Activated CD4-positive, alpha-beta T cell treated with anti-CD3 and anti-CD28 coated beads, Interleukin-2, amount 10 ng/mL, durations not matched to agents 7 days and 5 days (primary cell): Measurements from ENCODE around the gene COL6A3. TPM values are rescaled to one million over a fixed set of nuclear protein-coding genes. Genes with fewer than 3 reads are reported as not detected.
"Not testable (repeated sequence)": the region's sequence is repeated elsewhere in the genome, so short reads cannot be mapped to it uniquely, and the experiment has no call there.

ENCODE experiments used
- CTCF ChIA-PET: fragments of 350-600 bp; sonication (Branson Sonifier 250); formaldehyde crosslinking; loops from one replicate; lab custom pipeline; 2021; ENCODE audit warnings: antibody characterized with exemption; lab: Charles Lee
- POLR2A ChIA-PET: fragments of 350-600 bp; sonication (Branson Sonifier 250); formaldehyde crosslinking; loops from one replicate; lab custom pipeline; 2021; ENCODE audit warnings: antibody characterized with exemption; lab: Charles Lee
- DNase-seq: peaks from one replicate; pipeline ENCODE4 v3.0.0-alpha.2; 2020
- H3K27ac Mint-ChIP-seq: one replicate; pipeline ENCODE4 v1.8.0; 2021; ENCODE audit warnings: mild to moderate bottlenecking, moderate library complexity, mixed read lengths
- H3K27me3 Mint-ChIP-seq: one replicate; pipeline ENCODE4 v1.8.0; 2021; ENCODE audit warnings: mixed read lengths
- H3K36me3 Mint-ChIP-seq: one replicate; pipeline ENCODE4 v1.8.0; 2021; ENCODE audit warnings: low read depth, mixed read lengths
- H3K4me1 Mint-ChIP-seq: one replicate; pipeline ENCODE4 v1.8.0; 2021; ENCODE audit warnings: mixed read lengths
- H3K4me3 Mint-ChIP-seq: one replicate; pipeline ENCODE4 v1.8.0; 2021; ENCODE audit warnings: mild to moderate bottlenecking, moderate library complexity, mixed read lengths
- H3K9me3 Mint-ChIP-seq: one replicate; pipeline ENCODE4 v1.8.0; 2021; ENCODE audit warnings: mixed read lengths
- total RNA-seq, 2 experiments: library from RNA; stranded (reverse); gene quantifications; one replicate each; pipeline ENCODE4 v1.2.3, GENCODE V29; 2021

COL6A3 gene
- total RNA-seq, 2 experiments from 2014 or later = 0.87 to 0.92 TPM

- H3K9me3 Mint-ChIP-seq = no peaks in the 10 kb centered on the region
- no peak for DNase-seq
- peaks cover 4% of the 10 kb centered on the region for H3K36me3 Mint-ChIP-seq
- peaks cover 4% of the 10 kb centered on the region for H3K27me3 Mint-ChIP-seq
- no peak overlapping the region for H3K27ac Mint-ChIP-seq
- peaks cover 76% of the 10 kb centered on the region for H3K4me1 Mint-ChIP-seq
- ChIA-PET POLR2A (no interaction called here), CTCF (interaction anchor here (0.6 to 1.8 kb wide), 4 partner anchors 44 to 261 kb away, joined by 3 to 6 read pairs (median 3); no protein-coding TSS in a partner anchor)
- no peak overlapping the region for H3K4me3 Mint-ChIP-seq
Observed at GRCh38 chr2:237426517-237426916, 12.6 kb upstream of the COL6A3 start.

DNA sequence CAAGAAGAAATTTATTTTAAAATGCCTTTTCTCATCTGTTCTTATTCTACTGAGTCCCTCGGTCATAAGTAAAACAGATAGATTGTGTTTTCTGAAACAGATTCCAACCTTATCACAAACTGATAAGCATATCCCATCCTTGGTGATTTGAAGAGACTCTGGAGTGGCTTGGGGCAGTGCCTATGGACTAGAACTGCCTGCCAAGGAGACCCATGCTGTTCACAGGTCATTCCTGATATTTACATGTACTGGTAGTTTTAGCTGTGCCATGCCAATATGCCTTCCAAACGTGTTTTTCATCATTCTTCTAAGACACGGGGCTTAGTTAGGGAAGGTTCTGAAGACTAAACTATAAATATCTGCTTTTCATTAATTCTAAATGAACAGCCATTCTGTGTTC, 11.4 kb upstream of the COL6A3 start:
- CTCF ChIA-PET = no interaction called here
- no peaks in the 10 kb centered on the region for H3K9me3 Mint-ChIP-seq
- H3K36me3 Mint-ChIP-seq = peaks cover 2% of the 10 kb centered on the region

GRCh38 chr2:237424544-237424943, 10.6 kb upstream of the COL6A3 start:
- Mint-ChIP-seq H3K4me1 (peaks cover 63% of the 10 kb centered on the region), H3K36me3 (peaks cover 2% of the 10 kb centered on the region), H3K27me3 (peaks cover 4% of the 10 kb centered on the region), H3K27ac (no peak overlapping the region), H3K9me3 (no peaks in the 10 kb centered on the region), H3K4me3 (no peak overlapping the region)
- DNase-seq = no peak
- CTCF ChIA-PET = no interaction called here
- POLR2A ChIA-PET = no interaction called here

More for the DNA sequence above, 11.4 kb upstream of the COL6A3 start:
- POLR2A ChIA-PET = no interaction called here
- no peak for DNase-seq
- Mint-ChIP-seq H3K4me3 (no peak overlapping the region), H3K4me1 (peaks cover 71% of the 10 kb centered on the region), H3K27me3 (peaks cover 4% of the 10 kb centered on the region), H3K27ac (no peak overlapping the region)

DNA sequence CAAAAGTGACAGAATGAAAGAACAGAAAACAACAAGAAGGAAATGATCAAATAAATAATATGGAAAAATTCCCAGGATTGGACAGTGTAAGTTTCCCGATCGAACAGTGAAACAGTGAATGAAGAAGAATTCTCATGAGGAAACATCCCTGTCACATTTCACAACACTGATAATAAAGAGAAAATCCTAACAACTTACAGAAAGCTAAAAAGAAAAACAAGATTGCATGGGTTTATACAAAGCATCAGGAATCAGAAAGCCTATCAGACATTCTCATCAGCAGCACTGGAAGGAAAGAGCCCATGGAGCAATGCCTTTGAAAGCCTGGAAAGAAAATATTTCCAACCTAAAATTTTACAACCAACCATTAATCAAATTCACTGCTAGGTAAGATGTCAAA, 9.9 kb upstream of the COL6A3 start:
- CTCF ChIA-PET = no interaction called here
- H3K36me3 Mint-ChIP-seq = peaks cover 2% of the 10 kb centered on the region
- no peak overlapping the region for H3K27ac Mint-ChIP-seq
- DNase-seq = no peak
- H3K4me3 Mint-ChIP-seq = no peak overlapping the region
- POLR2A ChIA-PET = no interaction called here
- H3K27me3 Mint-ChIP-seq = peaks cover 4% of the 10 kb centered on the region
- H3K9me3 Mint-ChIP-seq = no peaks in the 10 kb centered on the region
- H3K4me1 Mint-ChIP-seq = peaks cover 56% of the 10 kb centered on the region

GRCh38 chr2:237422309-237422708, 8.3 kb upstream of the COL6A3 start:
- ChIA-PET POLR2A (no interaction called here), CTCF (interaction anchor here (0.6 to 6.1 kb wide), 18 partner anchors 8 to 911 kb away, joined by 3 to 56 read pairs (median 8); no protein-coding TSS in a partner anchor)
- Mint-ChIP-seq H3K27me3 (peaks cover 4% of the 10 kb centered on the region), H3K9me3 (no peaks in the 10 kb centered on the region), H3K4me1 (peaks cover 41% of the 10 kb centered on the region), H3K27ac (peak overlapping the region; percentile 14), H3K36me3 (peaks cover 2% of the 10 kb centered on the region), H3K4me3 (no peak overlapping the region)
- no peak for DNase-seq

DNA sequence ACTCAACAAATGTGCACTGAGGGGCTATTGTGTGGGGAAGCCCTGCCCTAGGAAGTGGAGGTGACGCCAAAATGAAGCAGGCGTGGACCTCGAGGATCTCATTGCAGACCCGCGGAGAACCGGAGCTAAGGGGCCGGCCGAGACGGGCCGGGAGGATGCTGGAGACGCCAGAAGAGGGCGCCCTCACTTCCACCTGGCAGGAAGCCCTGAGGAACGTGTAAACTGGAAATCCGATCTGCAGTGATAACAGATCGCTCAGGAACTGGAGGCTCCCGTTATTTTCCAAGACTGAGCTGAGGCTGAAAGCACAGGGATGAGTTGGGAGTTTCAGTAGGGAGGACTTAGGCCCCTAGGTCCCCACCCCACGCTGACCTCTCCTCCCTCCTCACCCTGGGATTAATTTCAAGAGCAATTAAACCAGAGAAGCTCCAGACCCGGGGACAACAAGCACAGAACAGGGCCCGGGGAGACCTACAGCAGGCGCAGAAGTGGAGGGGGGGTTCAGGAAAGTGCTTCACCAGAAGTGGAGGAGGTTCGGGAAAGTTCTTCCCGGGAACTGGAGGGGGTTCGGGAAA, 7.7 kb upstream of the COL6A3 start:
- Mint-ChIP-seq H3K27ac (peak overlapping the region; percentile 16), H3K36me3 (peaks cover under 1% of the 10 kb centered on the region), H3K4me1 (peaks cover 36% of the 10 kb centered on the region), H3K4me3 (peak overlapping the region; percentile 40), H3K27me3 (peaks cover 4% of the 10 kb centered on the region), H3K9me3 (no peaks in the 10 kb centered on the region)
- CTCF ChIA-PET = interaction anchor here (0.5 to 6.1 kb wide), 25 partner anchors 8 to 305 kb away, joined by 3 to 56 read pairs (median 6); no protein-coding TSS in a partner anchor
- POLR2A ChIA-PET = no interaction called here
- peak; percentile 77 for DNase-seq

DNA sequence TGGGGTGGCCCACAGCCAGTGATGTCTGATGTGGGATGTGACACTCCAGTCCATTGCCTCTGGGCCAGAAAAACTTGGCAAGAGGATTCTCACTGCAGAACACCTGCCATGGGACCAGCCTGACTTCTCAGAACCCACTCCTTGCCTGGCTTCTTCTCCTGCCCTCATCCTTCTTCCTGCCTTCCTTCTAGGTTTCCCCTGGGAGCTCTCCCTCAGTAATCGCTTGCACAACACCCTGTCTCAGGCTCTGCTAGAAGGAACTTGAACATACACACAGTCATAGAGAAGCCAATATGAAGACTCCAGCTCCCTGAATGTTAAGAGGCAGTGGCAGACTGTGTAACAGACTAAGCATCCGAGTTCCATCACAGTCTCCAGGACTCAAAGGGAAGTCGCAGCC, 4.3 kb upstream of the COL6A3 start:
- Mint-ChIP-seq H3K4me1 (peaks cover 16% of the 10 kb centered on the region), H3K27me3 (peaks cover 2% of the 10 kb centered on the region), H3K4me3 (no peak overlapping the region), H3K36me3 (no peaks in the 10 kb centered on the region), H3K27ac (no peak overlapping the region), H3K9me3 (no peaks in the 10 kb centered on the region)
- ChIA-PET CTCF (interaction anchor here (0.6 to 6.1 kb wide), 3 partner anchors 12 to 728 kb away, joined by 4 to 56 read pairs (median 4); no protein-coding TSS in a partner anchor), POLR2A (no interaction called here)
- no peak for DNase-seq

DNA sequence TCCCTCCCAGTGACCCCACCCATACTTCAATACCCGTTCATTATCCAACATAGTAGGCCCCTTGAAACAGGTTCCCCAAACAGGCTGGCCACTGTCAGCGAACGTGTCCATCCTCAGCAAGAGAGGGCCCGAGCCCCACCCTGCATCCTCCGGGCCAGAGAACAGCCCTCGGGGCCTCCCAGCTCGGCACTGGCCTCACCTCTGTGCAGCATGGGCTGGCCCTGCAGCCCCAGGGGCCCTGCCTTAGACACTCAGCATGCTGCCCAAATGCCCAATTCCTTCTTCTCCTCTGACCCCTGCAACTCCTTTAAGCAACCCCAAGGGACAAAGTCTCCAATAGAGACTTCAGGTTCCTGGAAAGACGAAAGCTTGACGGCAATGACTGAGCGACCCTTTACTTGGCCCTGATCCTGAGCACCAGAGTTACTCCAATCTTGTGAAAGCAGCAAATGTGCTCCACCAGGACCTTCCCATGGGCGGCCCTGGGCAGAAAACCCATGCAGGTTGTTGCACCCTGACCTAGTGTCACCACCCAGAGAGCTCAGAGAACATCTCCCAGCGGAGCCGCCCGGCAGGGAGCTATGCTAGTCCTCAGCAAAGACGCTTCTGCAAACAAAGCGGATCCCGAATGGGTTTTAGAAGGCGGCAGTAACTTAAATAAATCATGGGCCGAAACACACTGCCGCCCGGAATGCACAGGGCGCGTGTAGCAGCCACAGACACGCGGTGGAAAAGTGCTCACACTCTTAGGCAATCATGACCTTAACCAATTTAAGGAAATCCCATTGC, 782 bp downstream of the COL6A3 start:
- Mint-ChIP-seq H3K9me3 (no peaks in the 10 kb centered on the region), H3K27me3 (no peaks in the 10 kb centered on the region)

DNA sequence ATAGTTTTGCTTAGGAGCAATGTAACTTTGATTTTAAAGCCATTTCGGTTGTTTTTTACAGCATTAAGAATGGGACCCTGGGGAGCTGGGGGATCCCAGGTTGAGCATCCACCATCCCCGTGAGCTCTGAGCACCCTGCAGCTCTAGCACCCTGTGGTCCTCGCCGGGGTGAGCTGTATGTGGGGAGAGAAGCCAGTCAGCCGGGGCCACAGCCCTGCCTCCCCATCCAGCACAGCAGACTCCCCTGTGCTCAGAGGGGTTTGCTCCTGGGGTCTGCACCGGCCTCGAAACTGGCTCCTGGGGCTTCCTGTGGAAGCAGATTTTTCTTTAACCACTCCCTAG, 1.3 kb downstream of the COL6A3 start:
- Mint-ChIP-seq H3K27ac (no peak overlapping the region), H3K4me3 (no peak overlapping the region), H3K9me3 (no peaks in the 10 kb centered on the region), H3K36me3 (no peaks in the 10 kb centered on the region), H3K27me3 (no peaks in the 10 kb centered on the region), H3K4me1 (no peaks in the 10 kb centered on the region)
- ChIA-PET CTCF (interaction anchor here (1.8 kb wide), 1 partner anchor 9 kb away, joined by 12 read pairs; no protein-coding TSS in a partner anchor), POLR2A (no interaction called here)
- no peak for DNase-seq

More for the DNA sequence above, 782 bp downstream of the COL6A3 start:
- ChIA-PET POLR2A (no interaction called here), CTCF (interaction anchor here (1.8 kb wide), 1 partner anchor 8 kb away, joined by 12 read pairs; no protein-coding TSS in a partner anchor)
- Mint-ChIP-seq H3K36me3 (no peaks in the 10 kb centered on the region), H3K4me1 (no peaks in the 10 kb centered on the region), H3K4me3 (no peak overlapping the region), H3K27ac (no peak overlapping the region)
- DNase-seq = no peak

GRCh38 chr2:237411683-237412423, 2.1 kb downstream of the COL6A3 start:
- Mint-ChIP-seq H3K9me3 (no peaks in the 10 kb centered on the region), H3K4me1 (no peaks in the 10 kb centered on the region), H3K4me3 (no peak overlapping the region), H3K27me3 (no peaks in the 10 kb centered on the region), H3K36me3 (no peaks in the 10 kb centered on the region), H3K27ac (no peak overlapping the region)
- POLR2A ChIA-PET = no interaction called here
- DNase-seq = no peak
- CTCF ChIA-PET = interaction anchor here (1.6 to 1.8 kb wide), 1 partner anchor 10 kb away, joined by 11 to 12 read pairs; no protein-coding TSS in a partner anchor

DNA sequence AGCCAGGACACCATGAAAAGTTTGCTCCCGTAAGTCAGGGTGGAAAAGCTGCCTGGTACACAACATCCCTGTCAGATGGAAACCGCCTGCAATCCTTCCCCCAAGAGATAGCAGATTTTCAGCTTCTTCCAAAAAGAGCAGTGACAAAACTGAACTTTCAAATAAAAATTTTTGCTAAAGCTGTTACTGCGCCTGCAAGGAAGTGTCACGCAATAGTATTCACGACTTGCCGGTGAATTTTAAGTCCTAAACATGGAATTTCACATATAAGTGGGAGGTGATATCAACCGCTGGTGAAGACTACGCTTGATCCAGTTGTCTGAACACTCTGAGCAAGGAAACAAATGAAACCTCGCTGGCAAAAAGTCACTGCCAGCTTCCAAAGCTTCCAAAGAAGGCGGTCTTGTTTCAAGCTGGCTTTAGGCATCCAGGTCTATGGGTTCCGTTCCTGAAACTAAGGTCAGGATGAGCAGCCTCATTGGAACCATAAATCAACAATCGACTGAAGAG, 2.8 kb downstream of the COL6A3 start:
- Mint-ChIP-seq H3K27ac (no peak overlapping the region), H3K36me3 (no peaks in the 10 kb centered on the region), H3K4me1 (no peaks in the 10 kb centered on the region), H3K9me3 (no peaks in the 10 kb centered on the region), H3K27me3 (no peaks in the 10 kb centered on the region), H3K4me3 (no peak overlapping the region)
- DNase-seq = no peak
- POLR2A ChIA-PET = no interaction called here
- CTCF ChIA-PET = interaction anchor here (0.9 to 1.6 kb wide), 4 partner anchors 9 to 154 kb away, joined by 3 to 11 read pairs (median 4); no protein-coding TSS in a partner anchor

DNA sequence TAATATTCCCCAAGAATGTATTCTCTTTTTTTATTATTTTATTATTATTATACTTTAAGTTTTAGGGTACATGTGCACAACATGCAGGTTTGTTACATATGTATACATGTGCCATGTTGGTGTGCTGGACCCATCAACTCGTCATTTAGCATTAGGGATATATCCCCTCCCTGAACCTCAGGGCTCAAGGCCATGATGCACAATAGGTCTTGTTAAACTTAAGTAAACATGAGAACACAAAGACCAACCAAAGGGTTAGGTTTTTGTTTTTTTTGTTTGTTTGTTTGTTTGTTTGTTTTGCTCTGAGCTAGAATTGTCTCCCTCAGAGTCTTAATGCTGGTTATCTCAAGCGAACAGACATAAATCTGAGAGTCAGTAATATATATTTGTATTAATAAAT, 4.7 kb downstream of the COL6A3 start:
- H3K27ac Mint-ChIP-seq, H3K27me3 Mint-ChIP-seq, DNase-seq, H3K4me1 Mint-ChIP-seq, H3K36me3 Mint-ChIP-seq, POLR2A ChIA-PET, H3K4me3 Mint-ChIP-seq, H3K9me3 Mint-ChIP-seq: not testable (repeated sequence)
- CTCF ChIA-PET = interaction anchor here (0.6 to 1.5 kb wide), 5 partner anchors 9 to 246 kb away, joined by 3 to 10 read pairs (median 3); no protein-coding TSS in a partner anchor
